ENCODE results near the gene CYGB. TPM values are rescaled to one million over a fixed set of nuclear protein-coding genes. Genes with fewer than 3 reads are reported as not detected.
A peak's percentile ranks its signal among the peaks of the same experiment; 100 is the strongest.

The CYGB gene
- total and polyA plus RNA-seq, 2 of the 13 experiments (the other 11 are each of a cell fraction or from before 2014, with no cell fraction given) = 18.9 to 27.1 TPM

GRCh38 chr17:76550712-76551615 lies 13.5 kb upstream of the CYGB start (continued):
- TF ChIP-seq ZNF609 (CRISPR knock-in tag; IDR thresholded peaks at IDR 0.05; ENCODE audit: borderline replicate concordance) (peak; percentile 57; the same call in 1 of the 2 replicates), ZNF546 (CRISPR knock-in tag; conservative IDR thresholded peaks at IDR 0.05) (0 out of 2 replicates have a peak, but pooled peaks have one; percentile 37), ZFP1 (CRISPR knock-in tag; IDR thresholded peaks at IDR 0.05) (peak; percentile 67; the same call in 1 of the 2 replicates), CENPX (CRISPR knock-in tag; IDR thresholded peaks at IDR 0.05) (no peak), ZNF512 (CRISPR knock-in tag; IDR thresholded peaks at IDR 0.05) (no peak), GTF3A (CRISPR knock-in tag; conservative IDR thresholded peaks at IDR 0.05) (no peak), BRCA1 (CRISPR knock-in tag; IDR thresholded peaks at IDR 0.05) (no peak), SMC3 (IDR thresholded peaks at IDR 0.05; ENCODE audit: low read length) (peak; percentile 14; the same call in 1 of the 2 replicates), SNAPC5 (CRISPR knock-in tag; IDR thresholded peaks at IDR 0.05; ENCODE audit: borderline replicate concordance) (0 out of 2 replicates have a peak, but pooled peaks have one; percentile 70), AKAP8 (CRISPR knock-in tag; IDR thresholded peaks at IDR 0.05) (no peak), HNF4A (CRISPR knock-in tag; IDR thresholded peaks at IDR 0.05) (peak; percentile 43), ZNF160 (CRISPR knock-in tag; IDR thresholded peaks at IDR 0.05) (no peak), STAT5B (CRISPR knock-in tag; IDR thresholded peaks at IDR 0.05) (0 out of 2 replicates have a peak, but pooled peaks have one; percentile 9), ZNF589 (CRISPR knock-in tag; conservative IDR thresholded peaks at IDR 0.05) (no peak), ZNF530 (CRISPR knock-in tag; IDR thresholded peaks at IDR 0.05; ENCODE audit: low read depth) (no peak), E2F2 (CRISPR knock-in tag; IDR thresholded peaks at IDR 0.05; ENCODE audit: borderline replicate concordance) (no peak), KMT2B (CRISPR knock-in tag; IDR thresholded peaks at IDR 0.05) (no peak), ZGPAT (CRISPR knock-in tag; IDR thresholded peaks at IDR 0.05) (peak; percentile 82), ZNF124 (CRISPR knock-in tag; IDR thresholded peaks at IDR 0.05) (peak; percentile 84)
